HL-60 (cell line): Measurements from ENCODE around the gene RSPH1.

Experiments used
- DNase-seq, 2 experiments: peaks; one replicate each; pipeline ENCODE4 v3.0.0-alpha.2; 2010 to 2020; ENCODE audit warnings: low read depth in 1 of 2, low spot score in 1 of 2
- H3K27ac ChIP-seq: fragments of 250-450 bp; sonication (Bioruptor Pico); replicated peaks from 2 replicates; pipeline ENCODE4 v1.5.1; 2020; ENCODE audit warnings: mild to moderate bottlenecking, moderate library complexity
- H3K27me3 ChIP-seq: fragments of 250-450 bp; sonication (Bioruptor Pico); 2 replicates; pipeline ENCODE4 v1.5.1; 2021; ENCODE audit warnings: mild to moderate bottlenecking, moderate library complexity; ENCODE audit not compliant: insufficient read depth, poor library complexity, severe bottlenecking
- H3K4me3 ChIP-seq: replicated peaks from 2 replicates; pipeline ENCODE4 v1.5.1; 2011; ENCODE audit warnings: mild to moderate bottlenecking, control low read depth, low read length; ENCODE audit not compliant: insufficient read depth
- GABPA ChIP-seq: IDR thresholded peaks from 2 replicates; pipeline ENCODE4 v1.6.1; 2012; ENCODE audit warnings: low read depth
- POLR2AphosphoS5 ChIP-seq: IDR thresholded peaks from 2 replicates; pipeline ENCODE4 v1.6.1; 2012; ENCODE audit warnings: low read depth
- SPI1 ChIP-seq: IDR thresholded peaks from 2 replicates; pipeline ENCODE4 v1.6.1; 2012; ENCODE audit warnings: low read depth, mild to moderate bottlenecking, borderline replicate concordance
- TF ChIP-seq, protein P1 (sequence below): IDR thresholded peaks from 2 replicates; pipeline ENCODE4 v1.6.1; 2012; ENCODE audit warnings: low read depth; ENCODE audit not compliant: insufficient replicate concordance
- TF ChIP-seq, protein P2 (sequence below): IDR thresholded peaks from one replicate; pipeline ENCODE4 v1.5.1; 2011; ENCODE audit warnings: low read length, control low read depth, inconsistent platforms; ENCODE audit not compliant: insufficient read depth

Gene RSPH1

DNA sequence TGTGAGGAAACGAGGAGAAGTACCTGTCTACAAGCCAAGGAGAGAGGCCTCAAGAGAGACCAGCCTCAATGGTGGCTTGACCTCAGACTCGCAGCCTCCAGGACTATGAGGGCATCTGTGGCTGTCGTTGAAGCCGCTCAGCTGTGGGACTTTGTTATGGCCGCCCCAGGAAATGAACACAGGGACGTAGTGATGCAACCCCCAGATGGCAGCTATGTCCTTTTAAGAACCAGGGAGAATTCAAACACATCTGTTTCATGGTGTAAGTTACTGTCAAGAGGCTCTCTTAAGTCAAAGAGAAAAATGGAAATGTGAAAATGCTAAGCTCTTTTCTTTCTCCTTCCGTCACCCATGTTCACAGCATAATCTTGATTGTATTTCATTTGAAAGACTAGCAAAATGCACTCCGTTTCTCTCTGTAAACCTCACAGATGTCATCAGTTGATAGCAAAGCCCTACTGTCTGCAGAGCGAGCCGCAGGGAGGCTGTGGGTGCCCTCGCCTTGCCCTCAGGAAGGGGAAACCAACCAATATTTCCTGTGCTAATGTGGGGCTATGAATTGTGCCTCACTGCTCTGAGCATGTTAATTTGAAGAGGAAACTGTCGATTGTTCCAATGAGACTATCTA lies 71.0 kb downstream of the RSPH1 start:
- Histone ChIP-seq H3K27me3 (no peaks in the 10 kb centered on the region), H3K4me3 (no peak overlapping the region), H3K27ac (peak overlapping the region; percentile 49)
- DNase-seq: peak in 1 of 2 experiments; percentile 81
- TF ChIP-seq, protein P1, sequence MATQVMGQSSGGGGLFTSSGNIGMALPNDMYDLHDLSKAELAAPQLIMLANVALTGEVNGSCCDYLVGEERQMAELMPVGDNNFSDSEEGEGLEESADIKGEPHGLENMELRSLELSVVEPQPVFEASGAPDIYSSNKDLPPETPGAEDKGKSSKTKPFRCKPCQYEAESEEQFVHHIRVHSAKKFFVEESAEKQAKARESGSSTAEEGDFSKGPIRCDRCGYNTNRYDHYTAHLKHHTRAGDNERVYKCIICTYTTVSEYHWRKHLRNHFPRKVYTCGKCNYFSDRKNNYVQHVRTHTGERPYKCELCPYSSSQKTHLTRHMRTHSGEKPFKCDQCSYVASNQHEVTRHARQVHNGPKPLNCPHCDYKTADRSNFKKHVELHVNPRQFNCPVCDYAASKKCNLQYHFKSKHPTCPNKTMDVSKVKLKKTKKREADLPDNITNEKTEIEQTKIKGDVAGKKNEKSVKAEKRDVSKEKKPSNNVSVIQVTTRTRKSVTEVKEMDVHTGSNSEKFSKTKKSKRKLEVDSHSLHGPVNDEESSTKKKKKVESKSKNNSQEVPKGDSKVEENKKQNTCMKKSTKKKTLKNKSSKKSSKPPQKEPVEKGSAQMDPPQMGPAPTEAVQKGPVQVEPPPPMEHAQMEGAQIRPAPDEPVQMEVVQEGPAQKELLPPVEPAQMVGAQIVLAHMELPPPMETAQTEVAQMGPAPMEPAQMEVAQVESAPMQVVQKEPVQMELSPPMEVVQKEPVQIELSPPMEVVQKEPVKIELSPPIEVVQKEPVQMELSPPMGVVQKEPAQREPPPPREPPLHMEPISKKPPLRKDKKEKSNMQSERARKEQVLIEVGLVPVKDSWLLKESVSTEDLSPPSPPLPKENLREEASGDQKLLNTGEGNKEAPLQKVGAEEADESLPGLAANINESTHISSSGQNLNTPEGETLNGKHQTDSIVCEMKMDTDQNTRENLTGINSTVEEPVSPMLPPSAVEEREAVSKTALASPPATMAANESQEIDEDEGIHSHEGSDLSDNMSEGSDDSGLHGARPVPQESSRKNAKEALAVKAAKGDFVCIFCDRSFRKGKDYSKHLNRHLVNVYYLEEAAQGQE: no peak
- TF ChIP-seq GABPA: no peak
- no peak for TF ChIP-seq POLR2AphosphoS5
- no peak for TF ChIP-seq SPI1
- TF ChIP-seq, protein P2, sequence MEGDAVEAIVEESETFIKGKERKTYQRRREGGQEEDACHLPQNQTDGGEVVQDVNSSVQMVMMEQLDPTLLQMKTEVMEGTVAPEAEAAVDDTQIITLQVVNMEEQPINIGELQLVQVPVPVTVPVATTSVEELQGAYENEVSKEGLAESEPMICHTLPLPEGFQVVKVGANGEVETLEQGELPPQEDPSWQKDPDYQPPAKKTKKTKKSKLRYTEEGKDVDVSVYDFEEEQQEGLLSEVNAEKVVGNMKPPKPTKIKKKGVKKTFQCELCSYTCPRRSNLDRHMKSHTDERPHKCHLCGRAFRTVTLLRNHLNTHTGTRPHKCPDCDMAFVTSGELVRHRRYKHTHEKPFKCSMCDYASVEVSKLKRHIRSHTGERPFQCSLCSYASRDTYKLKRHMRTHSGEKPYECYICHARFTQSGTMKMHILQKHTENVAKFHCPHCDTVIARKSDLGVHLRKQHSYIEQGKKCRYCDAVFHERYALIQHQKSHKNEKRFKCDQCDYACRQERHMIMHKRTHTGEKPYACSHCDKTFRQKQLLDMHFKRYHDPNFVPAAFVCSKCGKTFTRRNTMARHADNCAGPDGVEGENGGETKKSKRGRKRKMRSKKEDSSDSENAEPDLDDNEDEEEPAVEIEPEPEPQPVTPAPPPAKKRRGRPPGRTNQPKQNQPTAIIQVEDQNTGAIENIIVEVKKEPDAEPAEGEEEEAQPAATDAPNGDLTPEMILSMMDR: no peak

DNA sequence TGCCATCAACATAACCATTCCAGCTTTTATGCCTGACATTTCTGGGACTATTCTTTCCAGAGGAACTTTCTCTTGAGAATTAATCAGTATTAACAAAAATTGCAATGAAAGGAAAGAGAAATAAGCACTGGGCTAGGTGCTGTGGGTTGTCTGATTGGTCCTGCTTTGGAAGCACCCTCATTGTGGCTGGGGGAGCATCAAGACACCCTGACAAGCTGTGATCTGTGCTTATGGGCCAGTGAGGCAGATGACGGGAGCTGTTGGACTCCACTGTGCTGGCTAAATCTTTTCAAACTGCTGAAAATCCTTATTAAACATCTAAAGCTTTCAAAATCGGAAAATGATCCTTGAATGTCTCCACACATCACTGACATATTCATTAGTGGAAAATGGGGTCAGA lies 72.3 kb downstream of the RSPH1 start:
- Histone ChIP-seq H3K27me3 (no peaks in the 10 kb centered on the region), H3K27ac (no peak overlapping the region), H3K4me3 (no peak overlapping the region)
- TF ChIP-seq, protein P2: no peak
- no peak for TF ChIP-seq SPI1
- TF ChIP-seq POLR2AphosphoS5: no peak
- no peak for TF ChIP-seq GABPA
- TF ChIP-seq, protein P1: no peak
- no peak for DNase-seq

DNA sequence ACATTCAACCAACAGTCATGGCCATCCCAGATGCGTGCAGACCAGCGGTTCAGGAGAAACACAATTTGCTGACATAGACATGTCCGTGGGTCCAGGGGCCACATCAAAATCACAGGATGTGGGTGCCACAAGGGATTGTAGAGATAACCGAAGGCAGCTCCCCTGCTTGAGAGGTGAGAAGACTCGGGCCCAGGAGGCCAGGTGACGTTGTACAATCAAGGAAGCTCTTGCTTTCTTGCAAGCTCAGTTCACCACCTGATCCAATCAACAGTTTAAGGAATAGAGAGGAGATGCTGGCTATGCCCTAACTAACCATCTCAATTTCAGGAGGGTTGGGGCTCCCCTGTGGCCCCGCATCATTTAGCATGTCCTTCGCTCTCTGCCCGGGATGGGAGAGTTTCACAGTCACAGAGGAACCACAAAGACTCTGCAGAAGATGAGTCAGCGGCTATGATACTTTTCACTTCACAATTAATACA lies 72.8 kb downstream of the RSPH1 start:
- TF ChIP-seq GABPA (no peak), SPI1 (no peak), POLR2AphosphoS5 (no peak)
- TF ChIP-seq, protein P1: no peak
- TF ChIP-seq, protein P2: no peak
- Histone ChIP-seq H3K27me3 (no peaks in the 10 kb centered on the region), H3K4me3 (no peak overlapping the region), H3K27ac (no peak overlapping the region)
- peak in 1 of 2 experiments; percentile 18 for DNase-seq
